Lower leg skin (tissue), 4 donors: Measurements from ENCODE around the gene TSNAXIP1. TPM values are rescaled to one million over a fixed set of nuclear protein-coding genes. Genes with fewer than 3 reads are reported as not detected.

ENCODE experiments used
- DNase-seq, 2 donors: peaks; one replicate each; pipeline ENCODE4 v3.0.0-alpha.2; 2019; ENCODE audit warnings: low spot score in 2 of 2
- H3K4me3 ChIP-seq: fragments of 200-600 bp; sonication (generic); 2 replicates; pipeline ENCODE4 v1.5.1; 2017; ENCODE audit warnings: mild to moderate bottlenecking, low read depth; ENCODE audit not compliant: poor library complexity, severe bottlenecking
- CTCF ChIP-seq, 3 donors: fragments of 450-650 bp; IDR thresholded peaks; one replicate each; pipeline ENCODE4 v1.5.1; 2016; ENCODE audit warnings: antibody characterized with exemption in 3 of 3, mild to moderate bottlenecking in 3 of 3, moderate library complexity in 2 of 3
- POLR2A ChIP-seq, 2 donors: fragments of 450-650 bp; IDR thresholded peaks; one replicate each; pipeline ENCODE4 v1.6.1; 2016 to 2017; ENCODE audit warnings: antibody characterized with exemption in 2 of 2, mild to moderate bottlenecking in 1 of 2, moderate library complexity in 1 of 2
- WGBS, 2 donors: methylation state at CpG; one replicate each; pipeline ENCODE4 v1.1.5; 2018; 5-methylcytosine and 5-hydroxymethylcytosine counted together
- intact Hi-C: fragments of 100-400 bp; cut with DNase I; formaldehyde crosslinking; loops from one replicate; pipeline ENCODE4 v1.15.0; 2023; ENCODE audit warnings: low total_unique reads
- total RNA-seq, 4 donors: library from RNA; depleted of rRNA; stranded (reverse); fragments of >200 nt; gene quantifications; one replicate each; pipeline ENCODE4 v1.1.0, GENCODE V29; 2016

The TSNAXIP1 gene
- total RNA-seq, 4 donors from 2014 or later: 0.15 to 0.75 (median 0.15) TPM; not detected in 1

GRCh38 chr16:67790071-67790470 is 16.6 kb upstream of the TSNAXIP1 start:
- no peak overlapping the region for H3K4me3 ChIP-seq
- intact Hi-C loops: no loop called here
- DNase-seq: no peak
- no peak for TF ChIP-seq CTCF (IDR thresholded peaks at IDR 0.05)
- no peak for TF ChIP-seq POLR2A (IDR thresholded peaks at IDR 0.05)

- intact Hi-C loops: no loop called here
- no peak overlapping the region for H3K4me3 ChIP-seq
- no peak for TF ChIP-seq POLR2A (IDR thresholded peaks at IDR 0.05)
- no peak for TF ChIP-seq CTCF (IDR thresholded peaks at IDR 0.05)
- 95 to 98% methylated on average over 5 of the region's 5 CpGs for WGBS, 2 donors
- no peak for DNase-seq
Observed at GRCh38 chr16:67796099-67796718, 10.5 kb upstream of the TSNAXIP1 start.

- intact Hi-C loops: no loop called here
- TF ChIP-seq POLR2A (IDR thresholded peaks at IDR 0.05) (no peak), CTCF (IDR thresholded peaks at IDR 0.05) (no peak)
- peak; percentile 28 to 86 for DNase-seq
- no peak overlapping the region for H3K4me3 ChIP-seq
- WGBS, 2 donors: 65 to 68% methylated on average over 7 of the region's 7 CpGs
Observed at GRCh38 chr16:67800338-67800926, 6.3 kb upstream of the TSNAXIP1 start.

GRCh38 chr16:67801241-67801640 is 5.4 kb upstream of the TSNAXIP1 start:
- no peak overlapping the region for H3K4me3 ChIP-seq
- TF ChIP-seq POLR2A (IDR thresholded peaks at IDR 0.05) (no peak), CTCF (IDR thresholded peaks at IDR 0.05) (no peak)
- DNase-seq: no peak
- 83 to 100% methylated on average over 1 of the region's 1 CpG for WGBS, 2 donors
- intact Hi-C loops: no loop called here

- DNase-seq: no peak
- no peak overlapping the region for H3K4me3 ChIP-seq
- TF ChIP-seq CTCF (IDR thresholded peaks at IDR 0.05): no peak
- TF ChIP-seq POLR2A (IDR thresholded peaks at IDR 0.05): no peak
- intact Hi-C loops: no loop called here
- WGBS, 2 donors: 87 to 97% methylated on average over 2 of the region's 2 CpGs
Observed at GRCh38 chr16:67801883-67802282, 4.8 kb upstream of the TSNAXIP1 start.

- DNase-seq: no peak
- 54 to 66% methylated on average over 3 of the region's 3 CpGs for WGBS, 2 donors
- no peak for TF ChIP-seq POLR2A (IDR thresholded peaks at IDR 0.05)
- H3K4me3 ChIP-seq: no peak overlapping the region
- intact Hi-C loops: no loop called here
Observed at GRCh38 chr16:67803894-67804293, 2.8 kb upstream of the TSNAXIP1 start.
